ENCODE data around the gene DBH.

The DBH gene

GRCh38 chr9:133707763-133708245 is 71.6 kb downstream of the DBH start (continued):
- TF ChIP-seq, protein P1, sequence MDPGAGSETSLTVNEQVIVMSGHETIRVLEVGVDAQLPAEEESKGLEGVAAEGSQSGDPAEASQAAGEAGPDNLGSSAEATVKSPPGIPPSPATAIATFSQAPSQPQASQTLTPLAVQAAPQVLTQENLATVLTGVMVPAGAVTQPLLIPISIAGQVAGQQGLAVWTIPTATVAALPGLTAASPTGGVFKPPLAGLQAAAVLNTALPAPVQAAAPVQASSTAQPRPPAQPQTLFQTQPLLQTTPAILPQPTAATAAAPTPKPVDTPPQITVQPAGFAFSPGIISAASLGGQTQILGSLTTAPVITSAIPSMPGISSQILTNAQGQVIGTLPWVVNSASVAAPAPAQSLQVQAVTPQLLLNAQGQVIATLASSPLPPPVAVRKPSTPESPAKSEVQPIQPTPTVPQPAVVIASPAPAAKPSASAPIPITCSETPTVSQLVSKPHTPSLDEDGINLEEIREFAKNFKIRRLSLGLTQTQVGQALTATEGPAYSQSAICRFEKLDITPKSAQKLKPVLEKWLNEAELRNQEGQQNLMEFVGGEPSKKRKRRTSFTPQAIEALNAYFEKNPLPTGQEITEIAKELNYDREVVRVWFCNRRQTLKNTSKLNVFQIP (CRISPR knock-in tag; IDR thresholded peaks at IDR 0.05; ENCODE audit: borderline replicate concordance, low read depth) = no peak
- TF ChIP-seq ZFP3 (CRISPR knock-in tag; IDR thresholded peaks at IDR 0.05) (no peak), OSR1 (CRISPR knock-in tag; IDR thresholded peaks at IDR 0.05) (no peak)

GRCh38 chr9:133708246-133709014 is 72.3 kb downstream of the DBH start:
- no peak for ATAC-seq
- no peak for TF ChIP-seq CSDC2 (CRISPR knock-in tag; IDR thresholded peaks at IDR 0.05)
- TF ChIP-seq ZFP30 (CRISPR knock-in tag; IDR thresholded peaks at IDR 0.05) = no peak
- no peak for TF ChIP-seq ARNTL (CRISPR knock-in tag; IDR thresholded peaks at IDR 0.05; ENCODE audit: borderline replicate concordance, low read depth)
- TF ChIP-seq ZNF565 (CRISPR knock-in tag; conservative IDR thresholded peaks at IDR 0.05; ENCODE audit: low read depth) = no peak
- TF ChIP-seq PATZ1 (CRISPR knock-in tag; IDR thresholded peaks at IDR 0.05; ENCODE audit: borderline replicate concordance) = no peak
- TF ChIP-seq, protein P1 (CRISPR knock-in tag; IDR thresholded peaks at IDR 0.05; ENCODE audit: borderline replicate concordance, low read depth) = no peak
- no peak for TF ChIP-seq ZFP3 (CRISPR knock-in tag; IDR thresholded peaks at IDR 0.05)
- TF ChIP-seq PPARA (CRISPR knock-in tag; IDR thresholded peaks at IDR 0.05; ENCODE audit: borderline replicate concordance) = no peak
- no peak for TF ChIP-seq TSHZ2 (CRISPR knock-in tag; IDR thresholded peaks at IDR 0.05)
- no peak for TF ChIP-seq RARB (CRISPR knock-in tag; IDR thresholded peaks at IDR 0.05)
- no peak for TF ChIP-seq TCF4 (CRISPR knock-in tag; IDR thresholded peaks at IDR 0.05; ENCODE audit: borderline replicate concordance)
- TF ChIP-seq ZC3H10 (CRISPR knock-in tag; IDR thresholded peaks at IDR 0.05) = no peak
- TF ChIP-seq GLIS3 (CRISPR knock-in tag; IDR thresholded peaks at IDR 0.05) = no peak
- no peak for TF ChIP-seq TOX (CRISPR knock-in tag; IDR thresholded peaks at IDR 0.05; ENCODE audit: borderline replicate concordance)

Data from SK-N-SH treated with all-trans-retinoic acid at 6 μM for 48 hours (cell line).